Astrocyte of the spinal cord (primary cell): ENCODE data around the gene CDH12.
"Not testable (repeated sequence)": the region's sequence is repeated elsewhere in the genome, so short reads cannot be mapped to it uniquely, and the experiment has no call there.

Source experiments
- DNase-seq: peaks from one replicate; pipeline ENCODE4 v3.0.0; 2011; ENCODE audit warnings: low read depth, low spot score
- H3K4me3 ChIP-seq: 2 replicates; pipeline ENCODE4 v1.5.1; 2011; ENCODE audit warnings: low read depth, mild to moderate bottlenecking, low read length, moderate library complexity
- CTCF ChIP-seq: IDR thresholded peaks from 2 replicates; pipeline ENCODE4 v1.5.1; 2012; ENCODE audit warnings: low read depth, mild to moderate bottlenecking, low read length, inconsistent platforms
- in situ Hi-C: cut with HindIII; loops from 2 replicates; pipeline ENCODE4 v1.10.0; 2017; ENCODE audit warnings: low sequenced_read_pairs

The CDH12 gene

GRCh38 chr5:22621084-22621483, 232.1 kb downstream of the CDH12 start:
- DNase-seq, result no peak
- no peak for TF ChIP-seq CTCF
- in situ Hi-C loops, result no loop called here
- no peak overlapping the region for H3K4me3 ChIP-seq

- H3K4me3 ChIP-seq, result no peak overlapping the region
- no peak for TF ChIP-seq CTCF
- no peak for DNase-seq
- in situ Hi-C loops, result no loop called here
Observed at GRCh38 chr5:22615964-22616363, 237.2 kb downstream of the CDH12 start.

- TF ChIP-seq CTCF, result no peak
- in situ Hi-C loops, result no loop called here
- H3K4me3 ChIP-seq, result no peak overlapping the region
- no peak for DNase-seq
Observed at GRCh38 chr5:22614486-22615094, 238.6 kb downstream of the CDH12 start.

- TF ChIP-seq CTCF, result no peak
- no peak for DNase-seq
- in situ Hi-C loops, result no loop called here
- H3K4me3 ChIP-seq, result no peak overlapping the region
Observed at GRCh38 chr5:22612928-22613327, 240.2 kb downstream of the CDH12 start.

GRCh38 chr5:22611327-22611726, 241.8 kb downstream of the CDH12 start:
- no peak for DNase-seq
- no peak for TF ChIP-seq CTCF
- H3K4me3 ChIP-seq, result no peak overlapping the region
- in situ Hi-C loops, result no loop called here

- DNase-seq, H3K4me3 ChIP-seq, in situ Hi-C loops: not testable (repeated sequence)
Observed at GRCh38 chr5:22607498-22607897, 245.6 kb downstream of the CDH12 start.

- in situ Hi-C loops, result no loop called here
- DNase-seq, result no peak
- H3K4me3 ChIP-seq, result no peak overlapping the region
- TF ChIP-seq CTCF, result no peak
Observed at GRCh38 chr5:22605473-22605872, 247.7 kb downstream of the CDH12 start.
